Osteocyte (in vitro differentiated cells): ENCODE measurements around the gene C15orf39. TPM values are rescaled to one million over a fixed set of nuclear protein-coding genes. Genes with fewer than 3 reads are reported as not detected.

Source experiments
- DNase-seq: peaks from one replicate; pipeline ENCODE4 v3.0.0; 2021; ENCODE audit warnings: mixed read lengths; ENCODE audit not compliant: unreplicated experiment; ENCODE audit errors: extremely low spot score
- H3K27ac Mint-ChIP-seq: one replicate; pipeline ENCODE4 v1.8.0; 2021; ENCODE audit warnings: mild to moderate bottlenecking, mixed read lengths; ENCODE audit not compliant: unreplicated experiment
- H3K27me3 Mint-ChIP-seq: one replicate; pipeline ENCODE4 v1.8.0; 2021; ENCODE audit warnings: mixed read lengths; ENCODE audit not compliant: unreplicated experiment
- H3K36me3 Mint-ChIP-seq: one replicate; pipeline ENCODE4 v1.8.0; 2021; ENCODE audit warnings: mixed read lengths; ENCODE audit not compliant: unreplicated experiment
- H3K4me1 Mint-ChIP-seq: one replicate; pipeline ENCODE4 v1.8.0; 2021; ENCODE audit warnings: mixed read lengths; ENCODE audit not compliant: unreplicated experiment
- H3K4me3 Mint-ChIP-seq: one replicate; pipeline ENCODE4 v1.8.0; 2021; ENCODE audit warnings: mild to moderate bottlenecking, moderate library complexity, mixed read lengths; ENCODE audit not compliant: unreplicated experiment
- H3K9me3 Mint-ChIP-seq: one replicate; pipeline ENCODE4 v1.8.0; 2021; ENCODE audit warnings: mixed read lengths; ENCODE audit not compliant: unreplicated experiment
- total RNA-seq: library from RNA; stranded (reverse); gene quantifications from 2 replicates; pipeline ENCODE4 v1.2.1, GENCODE V29; 2021
- TF ChIP-seq, protein P1 (sequence below): fragments of 200-600 bp; sonication (generic); IDR thresholded peaks from 2 replicates; pipeline ENCODE4 v1.5.0; 2021; ENCODE audit warnings: antibody characterized with exemption, mild to moderate bottlenecking, moderate library complexity

The C15orf39 gene
- total RNA-seq, 1 donor from 2014 or later: 19.4 TPM

DNA sequence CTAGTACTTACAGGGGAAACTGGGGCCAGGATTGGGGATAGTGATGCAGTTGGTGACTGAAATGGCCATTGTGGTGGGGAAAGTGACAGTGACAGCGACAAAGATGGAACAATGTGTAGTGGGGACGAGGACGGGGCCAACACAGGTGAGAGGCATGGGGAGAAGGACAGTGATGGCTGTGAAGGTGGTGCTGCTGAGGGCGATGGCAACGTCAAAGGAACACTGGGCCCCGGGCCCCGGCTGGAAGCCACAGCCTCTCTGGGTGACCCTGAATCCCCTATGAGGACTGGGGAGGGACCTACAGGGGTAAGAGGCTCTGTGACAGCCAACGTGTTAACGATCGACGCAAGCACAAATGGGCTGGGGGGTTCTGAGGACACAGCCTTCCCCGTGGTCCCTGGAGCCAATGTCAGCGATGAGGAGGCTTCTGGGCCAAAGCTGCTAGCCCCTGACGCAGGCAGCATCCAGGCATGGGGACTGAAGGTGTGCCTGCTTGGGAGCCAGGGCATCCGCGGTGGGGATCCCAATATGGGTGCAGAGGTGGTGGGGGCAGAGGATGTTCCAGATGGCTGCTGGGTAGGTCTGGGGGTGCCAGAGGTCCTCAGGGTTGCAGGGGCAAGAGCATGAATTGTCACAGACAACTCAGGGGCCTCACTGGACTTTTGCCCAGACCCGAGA, 31.3 kb downstream of the C15orf39 start:
- Mint-ChIP-seq H3K4me3 (no peak overlapping the region), H3K36me3 (no peaks in the 10 kb centered on the region), H3K27me3 (peaks cover 16% of the 10 kb centered on the region), H3K9me3 (no peaks in the 10 kb centered on the region), H3K27ac (no peak overlapping the region), H3K4me1 (no peaks in the 10 kb centered on the region)
- TF ChIP-seq, protein P1, sequence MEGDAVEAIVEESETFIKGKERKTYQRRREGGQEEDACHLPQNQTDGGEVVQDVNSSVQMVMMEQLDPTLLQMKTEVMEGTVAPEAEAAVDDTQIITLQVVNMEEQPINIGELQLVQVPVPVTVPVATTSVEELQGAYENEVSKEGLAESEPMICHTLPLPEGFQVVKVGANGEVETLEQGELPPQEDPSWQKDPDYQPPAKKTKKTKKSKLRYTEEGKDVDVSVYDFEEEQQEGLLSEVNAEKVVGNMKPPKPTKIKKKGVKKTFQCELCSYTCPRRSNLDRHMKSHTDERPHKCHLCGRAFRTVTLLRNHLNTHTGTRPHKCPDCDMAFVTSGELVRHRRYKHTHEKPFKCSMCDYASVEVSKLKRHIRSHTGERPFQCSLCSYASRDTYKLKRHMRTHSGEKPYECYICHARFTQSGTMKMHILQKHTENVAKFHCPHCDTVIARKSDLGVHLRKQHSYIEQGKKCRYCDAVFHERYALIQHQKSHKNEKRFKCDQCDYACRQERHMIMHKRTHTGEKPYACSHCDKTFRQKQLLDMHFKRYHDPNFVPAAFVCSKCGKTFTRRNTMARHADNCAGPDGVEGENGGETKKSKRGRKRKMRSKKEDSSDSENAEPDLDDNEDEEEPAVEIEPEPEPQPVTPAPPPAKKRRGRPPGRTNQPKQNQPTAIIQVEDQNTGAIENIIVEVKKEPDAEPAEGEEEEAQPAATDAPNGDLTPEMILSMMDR: no peak
- DNase-seq: no peak

DNA sequence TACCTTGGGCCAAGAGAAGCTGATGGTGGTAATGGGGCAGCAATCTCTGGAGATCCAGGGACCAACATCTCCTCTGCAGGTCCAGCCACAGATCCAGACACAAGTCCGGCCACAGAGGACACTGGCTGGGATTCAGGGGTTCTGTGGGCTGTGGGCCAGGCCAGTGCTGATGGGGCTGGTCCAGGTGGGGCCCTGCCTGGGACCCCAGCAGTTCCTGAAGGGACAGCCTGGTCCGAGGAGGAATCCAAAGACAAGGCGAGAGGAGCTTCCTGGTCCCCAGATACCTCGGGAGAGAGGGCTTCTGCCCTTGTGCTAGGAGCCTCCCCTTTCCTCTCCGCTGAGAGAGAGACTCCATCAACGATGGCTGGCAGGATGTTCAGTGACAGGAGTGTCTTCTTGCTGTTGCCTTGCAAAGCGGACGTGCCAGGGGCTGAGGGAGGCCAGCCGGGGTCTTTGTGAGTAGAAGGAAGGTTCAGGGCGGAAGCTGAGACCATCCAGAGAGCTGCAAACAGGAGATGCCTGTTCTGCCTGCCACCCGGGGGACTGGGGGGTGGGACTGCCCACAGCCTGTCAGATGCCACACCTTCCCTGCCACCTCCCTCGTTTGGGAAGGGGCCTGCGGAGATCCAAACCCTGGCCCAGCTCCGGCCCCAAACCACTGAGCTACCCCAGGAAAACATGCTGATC, 32.0 kb downstream of the C15orf39 start:
- Mint-ChIP-seq H3K36me3 (no peaks in the 10 kb centered on the region), H3K9me3 (no peaks in the 10 kb centered on the region), H3K4me1 (no peaks in the 10 kb centered on the region), H3K27me3 (peaks cover 23% of the 10 kb centered on the region), H3K27ac (no peak overlapping the region), H3K4me3 (no peak overlapping the region)
- DNase-seq: no peak
- TF ChIP-seq, protein P1: no peak

DNA sequence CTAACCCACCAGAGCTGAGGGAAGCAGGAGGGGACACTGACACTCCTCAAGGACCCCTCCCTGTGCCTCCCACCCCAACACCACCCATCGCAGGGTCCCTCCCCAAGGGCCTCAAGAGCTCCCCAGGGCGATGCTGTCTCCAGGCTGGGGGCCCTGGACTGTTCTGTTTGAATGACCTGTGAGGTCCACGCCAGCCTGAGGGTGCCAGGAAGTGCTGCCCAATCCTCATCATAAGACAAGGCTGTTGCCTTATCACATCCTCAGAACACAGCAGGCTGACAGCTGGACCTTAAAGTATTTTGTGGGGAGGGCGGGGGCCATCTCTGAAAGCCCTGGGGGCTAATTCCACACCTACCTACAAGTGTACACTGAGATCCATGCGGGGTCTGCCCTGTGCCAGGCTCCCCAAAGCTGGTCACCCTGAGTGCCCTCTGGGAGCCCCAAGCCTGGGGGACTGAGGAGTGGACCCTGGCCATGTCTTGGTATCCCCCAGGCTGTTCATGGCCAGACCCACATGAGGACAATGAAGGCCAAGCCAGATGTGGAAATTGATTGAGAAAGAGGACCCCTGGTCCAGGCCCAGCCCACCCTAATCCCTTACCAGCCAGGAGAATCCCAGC, 32.6 kb downstream of the C15orf39 start:
- Mint-ChIP-seq H3K27me3 (peaks cover 28% of the 10 kb centered on the region), H3K4me3 (no peak overlapping the region), H3K4me1 (no peaks in the 10 kb centered on the region), H3K9me3 (no peaks in the 10 kb centered on the region), H3K36me3 (no peaks in the 10 kb centered on the region), H3K27ac (no peak overlapping the region)
- no peak for DNase-seq
- TF ChIP-seq, protein P1: no peak

DNA sequence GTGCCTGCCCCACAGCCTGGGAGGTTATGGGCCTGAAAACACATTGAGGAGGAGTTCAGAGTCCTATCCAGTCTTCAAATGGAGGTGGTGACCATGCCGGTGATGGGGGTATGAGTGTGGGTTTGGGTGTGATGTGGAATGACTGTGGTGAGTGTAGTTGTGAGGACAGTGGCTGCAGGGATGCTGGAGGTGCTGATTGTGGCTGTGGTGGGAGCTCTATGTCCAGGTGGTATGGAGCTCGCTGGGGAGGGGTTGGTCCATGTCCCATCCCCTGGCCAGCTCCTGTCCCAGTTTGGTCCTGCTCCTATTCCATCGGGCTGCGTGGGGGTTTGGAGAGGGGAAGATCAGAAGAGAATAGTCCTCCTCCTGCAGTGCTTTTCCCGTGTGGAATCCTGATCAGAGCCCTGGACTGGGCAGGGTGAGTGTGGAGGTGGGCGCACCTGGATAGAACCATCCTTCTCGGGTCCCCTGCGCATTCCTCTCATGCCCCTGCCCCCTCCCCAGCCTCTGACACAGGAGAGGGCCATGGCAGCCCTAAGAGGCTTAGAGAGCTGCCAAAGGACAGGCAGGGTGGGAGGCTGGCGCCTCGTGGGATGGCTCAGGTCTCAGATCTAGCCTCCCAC, 33.5 kb downstream of the C15orf39 start:
- Mint-ChIP-seq H3K27me3 (peaks cover 33% of the 10 kb centered on the region), H3K4me1 (no peaks in the 10 kb centered on the region), H3K27ac (no peak overlapping the region), H3K36me3 (no peaks in the 10 kb centered on the region), H3K9me3 (no peaks in the 10 kb centered on the region), H3K4me3 (no peak overlapping the region)
- DNase-seq: no peak
- TF ChIP-seq, protein P1: no peak
